GM12892 (cell line): ENCODE measurements around the gene RBM19.

Experiments used
- POLR2A ChIP-seq: IDR thresholded peaks from 2 replicates; pipeline ENCODE4 v1.6.1; 2011; ENCODE audit warnings: low read depth, low read length, control low read depth
- POLR2AphosphoS5 ChIP-seq: IDR thresholded peaks from 2 replicates; pipeline ENCODE4 v1.6.1; 2011; ENCODE audit warnings: low read depth, low read length, control low read depth
- TAF1 ChIP-seq: IDR thresholded peaks from 2 replicates; pipeline ENCODE4 v1.6.1; 2011; ENCODE audit warnings: low read depth, mild to moderate bottlenecking, control low read depth, low read length, borderline replicate concordance

- TF ChIP-seq POLR2A (no peak), TAF1 (no peak), POLR2AphosphoS5 (no peak)
Measured at GRCh38 chr12:113797535-113797868, 168.6 kb downstream of the RBM19 start.
